ENCODE measurements around the gene ITPA. TPM values are rescaled to one million over a fixed set of nuclear protein-coding genes. Genes with fewer than 3 reads are reported as not detected.

Gene ITPA
- total RNA-seq, 1 experiment from 2014 or later, result 77.3 TPM

- DNase-seq (ENCODE audit: low read depth, low spot score) (no peak), ATAC-seq (peak; percentile 54)
- TF ChIP-seq POLR2AphosphoS5 (IDR thresholded peaks at IDR 0.05; ENCODE audit: low read depth, low read length), result no peak
- no peak for TF ChIP-seq POLR2A (IDR thresholded peaks at IDR 0.05; ENCODE audit: borderline replicate concordance, extremely low read depth, insufficient read depth, insufficient read length)
- no peak for TF ChIP-seq MAX (IDR thresholded peaks at IDR 0.05)
- no peak for TF ChIP-seq CBX3 (IDR thresholded peaks at IDR 0.05; ENCODE audit: low read depth)
- TF ChIP-seq ZNF274 (IDR thresholded peaks at IDR 0.05; ENCODE audit: low read depth, low read length), result no peak
- no peak for TF ChIP-seq REST (IDR thresholded peaks at IDR 0.05; ENCODE audit: low read depth)
- no peak for TF ChIP-seq ZFX (IDR thresholded peaks at IDR 0.05)
- no peak for TF ChIP-seq EZH2phosphoT487 (IDR thresholded peaks at IDR 0.05; ENCODE audit: borderline replicate concordance)
- TF ChIP-seq SRF (IDR thresholded peaks at IDR 0.05; ENCODE audit: low read depth), result no peak
- no peak for TF ChIP-seq ELF1 (IDR thresholded peaks at IDR 0.05; ENCODE audit: borderline replicate concordance, low read depth)
- no peak for TF ChIP-seq CTCF (IDR thresholded peaks at IDR 0.05 in 2 of 3, conservative IDR thresholded peaks at IDR 0.05 in 1 of 3; ENCODE audit: borderline replicate concordance in 1 of 3, insufficient read depth in 1 of 3, low read depth in 2 of 3, low read length in 2 of 3)
- no peak for TF ChIP-seq RAD21 (IDR thresholded peaks at IDR 0.05; ENCODE audit: low read depth)
- no peak for TF ChIP-seq ZBTB33 (IDR thresholded peaks at IDR 0.05; ENCODE audit: extremely low read depth, insufficient replicate concordance, low read length)
- Histone ChIP-seq H3K4me3 (replicated peaks in 1 of 2; ENCODE audit: low read depth in 1 of 2, low read length in 2 of 2) (peak overlapping the region; percentile 94), H3K9me2 (ENCODE audit: insufficient read depth) (no peaks in the 10 kb centered on the region), H3K27ac (ENCODE audit: low read depth, low read length) (peak overlapping the region; percentile 87), H3K9ac (ENCODE audit: low read length) (peak overlapping the region; percentile 85), H3K9me3 (ENCODE audit: control insufficient read depth in 1 of 2, insufficient read depth in 1 of 2, low read depth in 1 of 2, low read length in 2 of 2) (no peaks in the 10 kb centered on the region), H2AFZ (ENCODE audit: low read depth, low read length, poor library complexity, severe bottlenecking) (no peak overlapping the region), H3K4me2 (ENCODE audit: low read length) (peak overlapping the region; percentile 90), H3K27me3 (ENCODE audit: insufficient read depth, low read length) (no peaks in the 10 kb centered on the region), H3K79me2 (ENCODE audit: insufficient read depth, low read length) (peaks cover 23% of the 10 kb centered on the region), H3K4me1 (ENCODE audit: control insufficient read depth in 1 of 2, insufficient read depth in 2 of 2, low read length in 2 of 2) (peaks cover 9 to 18% of the 10 kb centered on the region in 2 experiments; a peak in 3 of 4 replicates), H3K36me3 (ENCODE audit: control insufficient read depth in 1 of 2, insufficient read depth in 2 of 2, low read length in 2 of 2) (peaks cover 14 to 17% of the 10 kb centered on the region in 2 experiments; a peak in 3 of 4 replicates), H4K20me1 (ENCODE audit: insufficient read depth) (no peaks in the 10 kb centered on the region)
- intact Hi-C loops (cut with micrococcal nuclease), result no loop called here
- ChIA-PET POLR2A (interaction anchor here (0.6 kb wide), 1 partner anchor 675 kb away, joined by 3 read pairs; no protein-coding TSS in a partner anchor), CTCF (no interaction called here), RAD21 (ENCODE audit: low non-redundant PET in 1 of 2, low total read pairs in 2 of 2, uncharacterized antibody in 2 of 2, unreplicated experiment in 2 of 2) (no interaction called here)
- BruUV-seq (replicated peaks), result no TSS peak
Observed at GRCh38 chr20:3203315-3204123, 5.8 kb upstream of the ITPA start.

Measured in HCT116 (cell line).